WTC11 (cell line): ENCODE data around the gene SPSB3.

Experiments used
- CREB1 ChIP-seq: sonication (generic); formaldehyde crosslinking; IDR thresholded peaks from 2 replicates; pipeline ENCODE4 v1.8.0; 2023; ENCODE audit warnings: mild to moderate bottlenecking, missing genetic modification reagents
- EMX1 ChIP-seq: fragments of 250-450 bp; sonication (Bioruptor Pico); IDR thresholded peaks from 2 replicates; pipeline ENCODE4 v1.8.0; 2021; ENCODE audit warnings: mild to moderate bottlenecking
- SP1 ChIP-seq: sonication (generic); formaldehyde crosslinking; conservative IDR thresholded peaks from 2 replicates; pipeline ENCODE4 v1.8.1; 2022; ENCODE audit warnings: missing genetic modification reagents
- TEAD1 ChIP-seq: sonication (generic); formaldehyde crosslinking; IDR thresholded peaks from 2 replicates; pipeline ENCODE4 v1.8.0; 2022; ENCODE audit warnings: mild to moderate bottlenecking, missing genetic modification reagents
- ZNF232 ChIP-seq: sonication (generic); formaldehyde crosslinking; IDR thresholded peaks from 2 replicates; pipeline ENCODE4 v1.8.0; 2022; ENCODE audit warnings: mild to moderate bottlenecking, missing genetic modification reagents
- TF ChIP-seq, protein P1 (sequence below): sonication (generic); formaldehyde crosslinking; IDR thresholded peaks from 2 replicates; pipeline ENCODE4 v1.8.1; 2022; ENCODE audit warnings: mild to moderate bottlenecking, moderate library complexity, missing genetic modification reagents
- TF ChIP-seq, protein P2 (sequence below): fragments of 200-600 bp; IDR thresholded peaks from 2 replicates; pipeline ENCODE4 v1.8.0; 2022; ENCODE audit warnings: antibody characterized with exemption
- TF ChIP-seq, protein P3 (sequence below): sonication (generic); formaldehyde crosslinking; IDR thresholded peaks from 2 replicates; pipeline ENCODE4 v1.8.0; 2022; ENCODE audit warnings: mild to moderate bottlenecking, missing genetic modification reagents
- TF ChIP-seq, protein P4 (sequence below): sonication (generic); formaldehyde crosslinking; IDR thresholded peaks from 2 replicates; pipeline ENCODE4 v1.8.0; 2022; ENCODE audit warnings: mild to moderate bottlenecking, missing genetic modification reagents
- TF ChIP-seq, protein P5 (sequence below): sonication (generic); formaldehyde crosslinking; IDR thresholded peaks from 2 replicates; pipeline ENCODE4 v1.8.1; 2023; ENCODE audit warnings: mild to moderate bottlenecking, missing genetic modification reagents
- TF ChIP-seq, protein P6 (sequence below): sonication (generic); formaldehyde crosslinking; IDR thresholded peaks from 2 replicates; pipeline ENCODE4 v1.8.1; 2022; ENCODE audit warnings: low read depth, mild to moderate bottlenecking, moderate library complexity, missing genetic modification reagents, borderline replicate concordance
- TF ChIP-seq, protein P7 (sequence below): sonication (generic); formaldehyde crosslinking; IDR thresholded peaks from 2 replicates; pipeline ENCODE4 v1.8.0; 2022; ENCODE audit warnings: mild to moderate bottlenecking, missing genetic modification reagents

DNA sequence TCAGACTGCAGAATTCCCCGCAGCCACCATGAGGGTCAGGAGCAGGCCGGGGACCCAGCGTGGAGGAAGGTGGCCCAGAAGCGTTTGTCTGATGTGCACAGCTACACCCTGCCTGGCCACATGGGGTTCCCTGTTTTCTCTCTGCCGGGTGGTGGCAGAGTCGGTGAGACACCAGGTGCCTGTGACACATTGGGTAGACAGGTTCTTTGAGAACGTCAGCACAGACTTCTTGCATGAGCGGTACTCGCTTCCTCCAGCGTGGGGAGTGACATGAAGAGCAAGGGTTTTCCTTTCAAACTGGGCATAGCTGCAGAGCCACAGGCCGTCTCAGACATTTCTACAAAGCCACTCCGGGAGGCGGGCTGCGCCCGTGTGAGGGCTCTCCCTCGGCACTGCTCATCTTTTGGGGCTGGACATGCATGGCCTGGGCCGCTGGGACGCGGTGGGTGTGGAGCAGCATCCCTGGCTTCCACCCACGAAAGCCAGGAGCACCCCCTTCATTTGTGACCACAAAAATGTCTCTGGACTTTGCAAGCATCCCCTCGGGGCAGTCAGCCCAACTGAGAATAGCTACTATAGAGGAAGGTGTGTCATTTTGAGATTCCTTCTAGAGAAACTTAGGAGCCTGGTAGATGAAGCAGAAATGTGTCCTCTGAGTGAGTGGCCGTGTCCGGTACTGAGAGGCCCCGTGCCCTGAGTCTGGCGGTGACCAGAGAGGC lies 37.0 kb downstream of the SPSB3 start:
- TF ChIP-seq, protein P1, sequence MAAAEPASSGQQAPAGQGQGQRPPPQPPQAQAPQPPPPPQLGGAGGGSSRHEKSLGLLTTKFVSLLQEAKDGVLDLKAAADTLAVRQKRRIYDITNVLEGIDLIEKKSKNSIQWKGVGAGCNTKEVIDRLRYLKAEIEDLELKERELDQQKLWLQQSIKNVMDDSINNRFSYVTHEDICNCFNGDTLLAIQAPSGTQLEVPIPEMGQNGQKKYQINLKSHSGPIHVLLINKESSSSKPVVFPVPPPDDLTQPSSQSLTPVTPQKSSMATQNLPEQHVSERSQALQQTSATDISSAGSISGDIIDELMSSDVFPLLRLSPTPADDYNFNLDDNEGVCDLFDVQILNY (CRISPR knock-in tag) = no peak
- TF ChIP-seq TEAD1 = no peak
- no peak for TF ChIP-seq CREB1
- TF ChIP-seq, protein P2, sequence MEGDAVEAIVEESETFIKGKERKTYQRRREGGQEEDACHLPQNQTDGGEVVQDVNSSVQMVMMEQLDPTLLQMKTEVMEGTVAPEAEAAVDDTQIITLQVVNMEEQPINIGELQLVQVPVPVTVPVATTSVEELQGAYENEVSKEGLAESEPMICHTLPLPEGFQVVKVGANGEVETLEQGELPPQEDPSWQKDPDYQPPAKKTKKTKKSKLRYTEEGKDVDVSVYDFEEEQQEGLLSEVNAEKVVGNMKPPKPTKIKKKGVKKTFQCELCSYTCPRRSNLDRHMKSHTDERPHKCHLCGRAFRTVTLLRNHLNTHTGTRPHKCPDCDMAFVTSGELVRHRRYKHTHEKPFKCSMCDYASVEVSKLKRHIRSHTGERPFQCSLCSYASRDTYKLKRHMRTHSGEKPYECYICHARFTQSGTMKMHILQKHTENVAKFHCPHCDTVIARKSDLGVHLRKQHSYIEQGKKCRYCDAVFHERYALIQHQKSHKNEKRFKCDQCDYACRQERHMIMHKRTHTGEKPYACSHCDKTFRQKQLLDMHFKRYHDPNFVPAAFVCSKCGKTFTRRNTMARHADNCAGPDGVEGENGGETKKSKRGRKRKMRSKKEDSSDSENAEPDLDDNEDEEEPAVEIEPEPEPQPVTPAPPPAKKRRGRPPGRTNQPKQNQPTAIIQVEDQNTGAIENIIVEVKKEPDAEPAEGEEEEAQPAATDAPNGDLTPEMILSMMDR = no peak
- TF ChIP-seq, protein P3, sequence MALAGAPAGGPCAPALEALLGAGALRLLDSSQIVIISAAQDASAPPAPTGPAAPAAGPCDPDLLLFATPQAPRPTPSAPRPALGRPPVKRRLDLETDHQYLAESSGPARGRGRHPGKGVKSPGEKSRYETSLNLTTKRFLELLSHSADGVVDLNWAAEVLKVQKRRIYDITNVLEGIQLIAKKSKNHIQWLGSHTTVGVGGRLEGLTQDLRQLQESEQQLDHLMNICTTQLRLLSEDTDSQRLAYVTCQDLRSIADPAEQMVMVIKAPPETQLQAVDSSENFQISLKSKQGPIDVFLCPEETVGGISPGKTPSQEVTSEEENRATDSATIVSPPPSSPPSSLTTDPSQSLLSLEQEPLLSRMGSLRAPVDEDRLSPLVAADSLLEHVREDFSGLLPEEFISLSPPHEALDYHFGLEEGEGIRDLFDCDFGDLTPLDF = no peak
- no peak for TF ChIP-seq SP1 (CRISPR knock-in tag)
- TF ChIP-seq, protein P4, sequence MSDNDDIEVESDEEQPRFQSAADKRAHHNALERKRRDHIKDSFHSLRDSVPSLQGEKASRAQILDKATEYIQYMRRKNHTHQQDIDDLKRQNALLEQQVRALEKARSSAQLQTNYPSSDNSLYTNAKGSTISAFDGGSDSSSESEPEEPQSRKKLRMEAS (CRISPR knock-in tag) = no peak
- TF ChIP-seq, protein P5, sequence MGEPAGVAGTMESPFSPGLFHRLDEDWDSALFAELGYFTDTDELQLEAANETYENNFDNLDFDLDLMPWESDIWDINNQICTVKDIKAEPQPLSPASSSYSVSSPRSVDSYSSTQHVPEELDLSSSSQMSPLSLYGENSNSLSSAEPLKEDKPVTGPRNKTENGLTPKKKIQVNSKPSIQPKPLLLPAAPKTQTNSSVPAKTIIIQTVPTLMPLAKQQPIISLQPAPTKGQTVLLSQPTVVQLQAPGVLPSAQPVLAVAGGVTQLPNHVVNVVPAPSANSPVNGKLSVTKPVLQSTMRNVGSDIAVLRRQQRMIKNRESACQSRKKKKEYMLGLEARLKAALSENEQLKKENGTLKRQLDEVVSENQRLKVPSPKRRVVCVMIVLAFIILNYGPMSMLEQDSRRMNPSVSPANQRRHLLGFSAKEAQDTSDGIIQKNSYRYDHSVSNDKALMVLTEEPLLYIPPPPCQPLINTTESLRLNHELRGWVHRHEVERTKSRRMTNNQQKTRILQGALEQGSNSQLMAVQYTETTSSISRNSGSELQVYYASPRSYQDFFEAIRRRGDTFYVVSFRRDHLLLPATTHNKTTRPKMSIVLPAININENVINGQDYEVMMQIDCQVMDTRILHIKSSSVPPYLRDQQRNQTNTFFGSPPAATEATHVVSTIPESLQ (CRISPR knock-in tag) = no peak
- TF ChIP-seq, protein P6, sequence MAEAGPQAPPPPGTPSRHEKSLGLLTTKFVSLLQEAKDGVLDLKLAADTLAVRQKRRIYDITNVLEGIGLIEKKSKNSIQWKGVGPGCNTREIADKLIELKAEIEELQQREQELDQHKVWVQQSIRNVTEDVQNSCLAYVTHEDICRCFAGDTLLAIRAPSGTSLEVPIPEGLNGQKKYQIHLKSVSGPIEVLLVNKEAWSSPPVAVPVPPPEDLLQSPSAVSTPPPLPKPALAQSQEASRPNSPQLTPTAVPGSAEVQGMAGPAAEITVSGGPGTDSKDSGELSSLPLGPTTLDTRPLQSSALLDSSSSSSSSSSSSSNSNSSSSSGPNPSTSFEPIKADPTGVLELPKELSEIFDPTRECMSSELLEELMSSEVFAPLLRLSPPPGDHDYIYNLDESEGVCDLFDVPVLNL = no peak
- no peak for TF ChIP-seq ZNF232
- TF ChIP-seq, protein P7, sequence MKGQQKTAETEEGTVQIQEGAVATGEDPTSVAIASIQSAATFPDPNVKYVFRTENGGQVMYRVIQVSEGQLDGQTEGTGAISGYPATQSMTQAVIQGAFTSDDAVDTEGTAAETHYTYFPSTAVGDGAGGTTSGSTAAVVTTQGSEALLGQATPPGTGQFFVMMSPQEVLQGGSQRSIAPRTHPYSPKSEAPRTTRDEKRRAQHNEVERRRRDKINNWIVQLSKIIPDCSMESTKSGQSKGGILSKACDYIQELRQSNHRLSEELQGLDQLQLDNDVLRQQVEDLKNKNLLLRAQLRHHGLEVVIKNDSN (CRISPR knock-in tag) = no peak
- TF ChIP-seq EMX1 (CRISPR knock-in tag) = no peak
